Activated CD4-positive, alpha-beta T cell treated with anti-CD3 and anti-CD28 coated beads for 36 hours (primary cell): ENCODE data around the gene GALR1. TPM values are rescaled to one million over a fixed set of nuclear protein-coding genes. Genes with fewer than 3 reads are reported as not detected.
A peak's percentile ranks its signal among the peaks of the same experiment; 100 is the strongest.

ENCODE experiments used
- ATAC-seq: fragments of 200-7000 bp; cut with Tn5 transposase; one replicate; pipeline ENCODE4 v1.10.0; 2021; ENCODE audit warnings: mild to moderate bottlenecking, moderate library complexity
- CTCF ChIA-PET: fragments of 350-600 bp; sonication (Branson Sonifier 250); formaldehyde crosslinking; loops from one replicate; lab custom pipeline; 2021; ENCODE audit warnings: antibody characterized with exemption; lab: Charles Lee
- POLR2A ChIA-PET: fragments of 350-600 bp; sonication (Branson Sonifier 250); formaldehyde crosslinking; loops from one replicate; lab custom pipeline; 2021; ENCODE audit warnings: antibody characterized with exemption, inconsistent platforms; lab: Charles Lee
- DNase-seq: peaks from one replicate; pipeline ENCODE4 v3.0.0-alpha.2; 2020
- H3K27ac Mint-ChIP-seq: one replicate; pipeline ENCODE4 v1.8.0; 2021; ENCODE audit warnings: mixed read lengths
- H3K27me3 Mint-ChIP-seq: one replicate; pipeline ENCODE4 v1.8.0; 2021; ENCODE audit warnings: mixed read lengths
- H3K36me3 Mint-ChIP-seq: one replicate; pipeline ENCODE4 v1.8.0; 2021; ENCODE audit warnings: low read depth, mixed read lengths
- H3K4me1 Mint-ChIP-seq: one replicate; pipeline ENCODE4 v1.8.0; 2021; ENCODE audit warnings: mixed read lengths
- H3K4me3 Mint-ChIP-seq: one replicate; pipeline ENCODE4 v1.8.0; 2021; ENCODE audit warnings: mild to moderate bottlenecking, moderate library complexity, mixed read lengths
- H3K9me3 Mint-ChIP-seq: one replicate; pipeline ENCODE4 v1.8.0; 2021; ENCODE audit warnings: low read depth, mixed read lengths
- intact Hi-C, 2 experiments: fragments of 100-400 bp; cut with DNase I in 1 of 2; cut with micrococcal nuclease in 1 of 2; formaldehyde crosslinking; loops; one replicate each; pipeline versions ENCODE4 v1.14.2 to v1.15.1; 2022 to 2024; cut with DNase I, micrococcal nuclease
- total RNA-seq, 2 experiments: library from RNA; stranded (reverse); gene quantifications; one replicate each; pipeline ENCODE4 v1.2.3, GENCODE V29; 2021

Gene GALR1
- not detected for total RNA-seq

- ATAC-seq (peak; percentile 19), DNase-seq (no peak)
- Mint-ChIP-seq H3K4me1 (peaks cover 12% of the 10 kb centered on the region), H3K4me3 (peak within 1 kb of the TSS; percentile 49), H3K9me3 (peaks cover 7% of the 10 kb centered on the region), H3K27me3 (peaks cover 59% of the 10 kb centered on the region), H3K27ac (no peak within 1 kb of the TSS), H3K36me3 (no peaks in the 10 kb centered on the region)
- intact Hi-C loops = loop anchor here in 1 of 2 experiments (5.0 kb wide), 1 partner anchor 1727 kb away; the partner anchor contains the start of gene SALL3
- ChIA-PET CTCF (no interaction called here), POLR2A (no interaction called here)
Measured at GRCh38 chr18:77249569-77250500, at the start of gene GALR1. Gene GALR1, plus strand, starts transcription at chr18:77249848. Its CDS starts 701 bp downstream, at chr18:77250549.

GRCh38 chr18:77201506-77201905, 48.1 kb upstream of the GALR1 start:
- Mint-ChIP-seq H3K27me3 (peaks cover 1% of the 10 kb centered on the region), H3K36me3 (no peaks in the 10 kb centered on the region), H3K9me3 (no peaks in the 10 kb centered on the region), H3K4me3 (no peak overlapping the region), H3K27ac (no peak overlapping the region), H3K4me1 (peaks cover 15% of the 10 kb centered on the region)
- intact Hi-C loops = no loop called here
- CTCF ChIA-PET = interaction anchor here (0.7 to 1.2 kb wide), 2 partner anchors 10 to 1774 kb away, joined by 3 to 5 read pairs; no protein-coding TSS in a partner anchor
- DNase-seq (no peak), ATAC-seq (peak; percentile 63)
- POLR2A ChIA-PET = no interaction called here

- no peak overlapping the region for H3K4me3 Mint-ChIP-seq
- ATAC-seq (no peak), DNase-seq (no peak)
- H3K9me3 Mint-ChIP-seq = no peaks in the 10 kb centered on the region
- intact Hi-C loops = no loop called here
- ChIA-PET CTCF (interaction anchor here (0.6 to 1.2 kb wide), 4 partner anchors 9 to 1773 kb away, joined by 3 to 5 read pairs (median 3); no protein-coding TSS in a partner anchor), POLR2A (no interaction called here)
- peaks cover 1% of the 10 kb centered on the region for H3K27me3 Mint-ChIP-seq
- H3K36me3 Mint-ChIP-seq = no peaks in the 10 kb centered on the region
- no peak overlapping the region for H3K27ac Mint-ChIP-seq
- H3K4me1 Mint-ChIP-seq = peaks cover 21% of the 10 kb centered on the region
Measured at GRCh38 chr18:77202329-77202728, 47.3 kb upstream of the GALR1 start.

GRCh38 chr18:77203071-77203470, 46.6 kb upstream of the GALR1 start:
- Mint-ChIP-seq H3K36me3 (no peaks in the 10 kb centered on the region), H3K9me3 (no peaks in the 10 kb centered on the region), H3K4me3 (no peak overlapping the region), H3K27me3 (peaks cover 1% of the 10 kb centered on the region), H3K27ac (no peak overlapping the region), H3K4me1 (peaks cover 26% of the 10 kb centered on the region)
- POLR2A ChIA-PET = no interaction called here
- intact Hi-C loops = no loop called here
- CTCF ChIA-PET = interaction anchor here (0.6 kb wide), 1 partner anchor 136 kb away, joined by 3 read pairs; no protein-coding TSS in a partner anchor
- DNase-seq (no peak), ATAC-seq (no peak)

GRCh38 chr18:77203851-77204250, 45.8 kb upstream of the GALR1 start:
- Mint-ChIP-seq H3K4me3 (no peak overlapping the region), H3K9me3 (no peaks in the 10 kb centered on the region), H3K27ac (no peak overlapping the region), H3K36me3 (no peaks in the 10 kb centered on the region), H3K27me3 (peaks cover 1% of the 10 kb centered on the region), H3K4me1 (peaks cover 32% of the 10 kb centered on the region)
- DNase-seq (no peak), ATAC-seq (no peak)
- POLR2A ChIA-PET = no interaction called here
- intact Hi-C loops = no loop called here
- CTCF ChIA-PET = no interaction called here

- H3K27ac Mint-ChIP-seq = no peak overlapping the region
- CTCF ChIA-PET = interaction anchor here (1.2 kb wide), 1 partner anchor 35 kb away, joined by 3 read pairs; no protein-coding TSS in a partner anchor
Measured at GRCh38 chr18:77205769-77206168, 43.9 kb upstream of the GALR1 start.

GRCh38 chr18:77206676-77207374, 42.8 kb upstream of the GALR1 start:
- intact Hi-C loops = loop anchor here in 1 of 2 experiments (1.0 kb wide), 1 partner anchor 152 kb away; no protein-coding TSS in a partner anchor
- ChIA-PET POLR2A (interaction anchor here (0.7 kb wide), 1 partner anchor 152 kb away, joined by 10 read pairs; no protein-coding TSS in a partner anchor), CTCF (interaction anchor here (0.7 to 1.1 kb wide), 3 partner anchors 11 to 387 kb away, joined by 3 read pairs; no protein-coding TSS in a partner anchor)
- DNase-seq (no peak), ATAC-seq (no peak)
- Mint-ChIP-seq H3K4me3 (no peak overlapping the region), H3K27ac (peak overlapping the region; percentile 73), H3K9me3 (no peaks in the 10 kb centered on the region), H3K27me3 (no peaks in the 10 kb centered on the region), H3K36me3 (no peaks in the 10 kb centered on the region), H3K4me1 (peaks cover 44% of the 10 kb centered on the region)

More at GRCh38 chr18:77205769-77206168, 43.9 kb upstream of the GALR1 start:
- intact Hi-C loops = no loop called here
- Mint-ChIP-seq H3K36me3 (no peaks in the 10 kb centered on the region), H3K27me3 (peaks cover 1% of the 10 kb centered on the region), H3K4me3 (no peak overlapping the region), H3K4me1 (peaks cover 38% of the 10 kb centered on the region), H3K9me3 (no peaks in the 10 kb centered on the region)
- no peak for ATAC-seq
- POLR2A ChIA-PET = no interaction called here
- DNase-seq = no peak

- intact Hi-C loops = loop anchor here in 1 of 2 experiments (1.0 kb wide), 1 partner anchor 152 kb away; no protein-coding TSS in a partner anchor
- Mint-ChIP-seq H3K9me3 (no peaks in the 10 kb centered on the region), H3K4me1 (peaks cover 44% of the 10 kb centered on the region), H3K27me3 (no peaks in the 10 kb centered on the region), H3K36me3 (no peaks in the 10 kb centered on the region), H3K27ac (peak overlapping the region; percentile 73), H3K4me3 (no peak overlapping the region)
- ChIA-PET CTCF (interaction anchor here (1.0 to 6.7 kb wide), 3 partner anchors 10 to 387 kb away, joined by 3 to 49 read pairs (median 3); no protein-coding TSS in a partner anchor), POLR2A (no interaction called here)
- DNase-seq = peak; percentile 69
- peak; percentile 84 for ATAC-seq
Measured at GRCh38 chr18:77207540-77207939, 42.1 kb upstream of the GALR1 start.

- ChIA-PET CTCF (interaction anchor here (0.9 to 6.7 kb wide), 3 partner anchors 52 to 209 kb away, joined by 3 to 49 read pairs (median 3); no protein-coding TSS in a partner anchor), POLR2A (no interaction called here)
- ATAC-seq (peak; percentile 84), DNase-seq (peak; percentile 50)
- Mint-ChIP-seq H3K4me1 (peaks cover 44% of the 10 kb centered on the region), H3K36me3 (no peaks in the 10 kb centered on the region), H3K9me3 (no peaks in the 10 kb centered on the region), H3K4me3 (peak overlapping the region; percentile 76), H3K27me3 (no peaks in the 10 kb centered on the region), H3K27ac (peak overlapping the region; percentile 95)
- intact Hi-C loops = loop anchor here (1.0 to 2.0 kb wide), 7 partner anchors 14 to 146 kb away; partner anchors contain the start of gene MBP (in 1 of the 2)
Measured at GRCh38 chr18:77208964-77209363, 40.7 kb upstream of the GALR1 start.

- CTCF ChIA-PET = interaction anchor here (1.0 to 6.7 kb wide), 2 partner anchors 52 to 210 kb away, joined by 3 to 49 read pairs; no protein-coding TSS in a partner anchor
- intact Hi-C loops = loop anchor here (1.0 to 2.0 kb wide), 7 partner anchors 13 to 147 kb away; partner anchors contain the start of gene MBP (in 1 of the 2)
- ATAC-seq (no peak), DNase-seq (no peak)
- no peaks in the 10 kb centered on the region for H3K9me3 Mint-ChIP-seq
- POLR2A ChIA-PET = interaction anchor here (0.9 kb wide), 1 partner anchor 142 kb away, joined by 3 read pairs; no protein-coding TSS in a partner anchor
- H3K27me3 Mint-ChIP-seq = no peaks in the 10 kb centered on the region
- H3K4me1 Mint-ChIP-seq = peaks cover 44% of the 10 kb centered on the region
- H3K36me3 Mint-ChIP-seq = no peaks in the 10 kb centered on the region
- H3K4me3 Mint-ChIP-seq = peak overlapping the region; percentile 76
- peak overlapping the region; percentile 95 for H3K27ac Mint-ChIP-seq
Measured at GRCh38 chr18:77209587-77209986, 40.1 kb upstream of the GALR1 start.
